GM13976 (cell line): Measurements from ENCODE around the gene RAB11FIP5.

Experiments used
- DNase-seq: peaks from one replicate; pipeline ENCODE4 v3.0.0; 2012; ENCODE audit warnings: low spot score
- in situ Hi-C: fragments of 300-500 bp; cut with MboI; formaldehyde crosslinking; loops from one replicate; pipeline ENCODE4 v1.12.0; 2022; ENCODE audit warnings: low sequenced_read_pairs, mixed read lengths, inconsistent platforms; ENCODE audit not compliant: unreplicated experiment
- TF ChIP-seq, protein P1 (sequence below): IDR thresholded peaks from 2 replicates; pipeline ENCODE4 v1.5.1; 2012; ENCODE audit warnings: borderline replicate concordance, mild to moderate bottlenecking; ENCODE audit not compliant: insufficient read depth; ENCODE audit errors: extremely low read depth, missing control alignments, control extremely low read depth

Gene RAB11FIP5

DNA sequence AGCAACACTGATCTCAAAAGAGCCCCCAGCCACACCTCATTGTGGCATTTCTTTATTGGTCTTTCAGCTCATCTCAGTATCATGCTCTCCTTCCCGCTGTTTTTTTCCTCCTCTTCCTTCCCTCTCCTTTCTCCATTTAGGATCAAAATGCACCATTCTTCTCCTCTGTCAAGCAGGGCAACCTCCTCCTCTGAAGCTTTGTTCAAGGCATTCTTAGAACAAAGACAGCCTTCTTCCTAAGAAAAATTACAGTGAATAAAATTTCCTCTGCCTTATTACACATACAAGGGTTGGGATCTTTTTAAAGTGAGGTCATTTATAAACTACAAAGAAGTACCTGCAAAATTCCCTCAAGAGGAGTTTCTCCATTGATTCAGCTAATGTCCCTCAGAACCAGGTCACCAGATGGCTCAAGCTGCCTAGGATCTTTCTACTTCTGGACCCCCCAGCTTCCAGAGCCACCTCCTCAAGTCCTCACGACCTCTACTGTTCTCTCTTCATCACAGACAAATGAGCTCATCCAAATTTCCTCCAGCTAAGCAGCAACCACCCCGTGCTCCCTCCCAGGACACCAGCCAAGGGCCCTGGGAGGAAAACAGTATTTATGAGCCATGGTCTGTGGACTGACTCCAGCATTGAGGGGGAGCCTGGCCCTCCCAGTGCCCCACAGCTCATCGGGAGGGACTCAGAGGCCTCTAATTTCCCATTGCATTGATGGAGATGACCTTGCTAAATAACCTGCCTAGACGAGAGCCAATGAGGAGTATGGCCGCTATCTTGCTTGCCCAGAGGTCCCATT is 59.2 kb downstream of the RAB11FIP5 start:
- TF ChIP-seq, protein P1, sequence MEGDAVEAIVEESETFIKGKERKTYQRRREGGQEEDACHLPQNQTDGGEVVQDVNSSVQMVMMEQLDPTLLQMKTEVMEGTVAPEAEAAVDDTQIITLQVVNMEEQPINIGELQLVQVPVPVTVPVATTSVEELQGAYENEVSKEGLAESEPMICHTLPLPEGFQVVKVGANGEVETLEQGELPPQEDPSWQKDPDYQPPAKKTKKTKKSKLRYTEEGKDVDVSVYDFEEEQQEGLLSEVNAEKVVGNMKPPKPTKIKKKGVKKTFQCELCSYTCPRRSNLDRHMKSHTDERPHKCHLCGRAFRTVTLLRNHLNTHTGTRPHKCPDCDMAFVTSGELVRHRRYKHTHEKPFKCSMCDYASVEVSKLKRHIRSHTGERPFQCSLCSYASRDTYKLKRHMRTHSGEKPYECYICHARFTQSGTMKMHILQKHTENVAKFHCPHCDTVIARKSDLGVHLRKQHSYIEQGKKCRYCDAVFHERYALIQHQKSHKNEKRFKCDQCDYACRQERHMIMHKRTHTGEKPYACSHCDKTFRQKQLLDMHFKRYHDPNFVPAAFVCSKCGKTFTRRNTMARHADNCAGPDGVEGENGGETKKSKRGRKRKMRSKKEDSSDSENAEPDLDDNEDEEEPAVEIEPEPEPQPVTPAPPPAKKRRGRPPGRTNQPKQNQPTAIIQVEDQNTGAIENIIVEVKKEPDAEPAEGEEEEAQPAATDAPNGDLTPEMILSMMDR = no peak
- DNase-seq = no peak
- in situ Hi-C loops = no loop called here

DNA sequence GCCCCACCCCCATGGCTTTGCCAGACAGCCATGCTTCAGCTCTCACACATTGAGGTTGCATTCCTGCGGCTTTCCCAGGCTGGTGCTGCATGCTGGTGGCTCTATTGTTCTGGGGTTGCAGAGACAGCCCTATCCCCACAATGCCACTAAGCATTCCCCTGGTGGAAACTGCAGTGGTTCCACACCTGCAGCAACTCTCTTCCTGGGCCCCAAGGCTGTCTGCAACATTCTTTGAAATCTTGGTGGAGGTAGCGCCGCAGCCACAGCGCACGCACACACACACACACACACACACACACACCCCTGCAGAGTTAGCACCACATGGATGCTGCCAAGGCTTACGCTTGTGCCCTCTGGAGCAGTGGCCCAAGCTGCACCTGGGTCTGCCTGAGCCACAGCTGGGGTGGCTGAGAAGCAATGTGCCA is 62.6 kb downstream of the RAB11FIP5 start:
- TF ChIP-seq, protein P1 = no peak
- no peak for DNase-seq
- in situ Hi-C loops = no loop called here

DNA sequence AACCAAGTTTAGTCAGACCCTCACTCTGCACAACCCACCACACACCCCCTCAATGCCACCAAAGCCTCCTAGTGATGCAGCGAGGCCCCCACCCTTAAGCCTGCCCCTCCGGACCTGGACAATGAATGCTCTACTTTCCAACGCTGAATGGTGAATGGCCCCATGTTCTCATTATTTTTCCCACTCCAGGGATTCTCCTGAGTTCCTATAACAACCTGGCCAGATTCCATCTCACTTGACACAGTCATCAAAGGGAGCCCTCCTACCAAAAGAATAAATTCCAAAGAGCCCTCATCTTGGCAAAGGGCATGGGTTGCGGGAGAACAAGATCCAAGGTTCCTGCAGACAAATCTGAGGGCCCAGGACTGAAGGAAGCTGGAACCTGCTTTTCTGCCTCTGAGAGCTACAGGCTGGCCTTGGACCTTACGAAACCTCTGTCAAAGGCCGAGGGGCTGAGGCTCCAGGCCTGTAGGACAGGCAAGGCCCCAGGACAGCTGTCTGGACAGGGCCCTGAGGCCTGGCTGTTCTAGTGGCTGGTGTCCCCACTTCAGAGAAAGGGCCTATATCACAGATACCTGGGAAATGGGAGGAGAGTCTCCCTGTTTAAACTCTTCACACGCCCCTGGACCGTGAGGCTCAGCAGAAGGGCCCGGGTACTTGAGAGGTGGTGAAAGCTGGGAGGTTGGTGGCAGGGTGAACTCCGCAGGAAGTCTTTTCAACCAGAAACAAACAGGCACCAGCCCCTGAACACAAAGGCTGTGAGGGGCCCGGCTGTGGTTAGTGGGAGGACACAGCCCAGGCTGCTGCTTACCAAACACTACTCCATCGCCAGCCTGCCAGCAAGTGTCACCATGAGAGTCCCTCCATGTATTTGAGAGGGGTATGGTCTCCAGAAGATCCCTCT is 68.6 kb downstream of the RAB11FIP5 start:
- in situ Hi-C loops = no loop called here
- TF ChIP-seq, protein P1 = no peak
- DNase-seq = no peak

DNA sequence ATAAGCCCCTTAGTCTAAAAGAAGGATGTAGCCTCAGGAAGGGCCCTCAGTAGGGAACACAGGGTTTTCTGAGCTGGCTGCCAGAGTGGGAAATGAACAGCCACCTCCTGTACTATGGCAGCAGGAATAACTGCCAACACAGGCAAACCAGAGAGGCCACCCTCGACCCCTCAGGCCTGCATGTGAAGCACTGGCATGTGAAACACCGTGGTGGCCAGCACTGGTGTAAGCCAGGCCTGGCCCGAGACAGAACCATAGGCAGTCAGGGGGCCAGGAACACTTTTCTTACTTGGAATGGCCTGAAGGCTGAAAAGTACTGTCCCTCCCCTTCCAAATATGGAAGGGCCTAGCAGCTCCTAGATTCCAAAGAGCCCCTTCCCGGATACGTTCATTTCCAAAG is 69.5 kb downstream of the RAB11FIP5 start:
- DNase-seq = no peak
- TF ChIP-seq, protein P1 = no peak
- in situ Hi-C loops = no loop called here

GRCh38 chr2:73037947-73038585 is 74.7 kb downstream of the RAB11FIP5 start:
- TF ChIP-seq, protein P1 = no peak
- no peak for DNase-seq
- in situ Hi-C loops = no loop called here

GRCh38 chr2:73036766-73037165 is 76.0 kb downstream of the RAB11FIP5 start:
- in situ Hi-C loops = no loop called here
- TF ChIP-seq, protein P1 = no peak
- DNase-seq = no peak
